GM12878 (cell line): Measurements from ENCODE around the gene ILRUN. TPM values are rescaled to one million over a fixed set of nuclear protein-coding genes. Genes with fewer than 3 reads are reported as not detected.

Experiments used
- ATAC-seq: fragments of 200-7000 bp; cut with Tn5 transposase; 3 replicates; pipeline ENCODE4 v1.9.1; 2020; ENCODE audit warnings: mild to moderate bottlenecking, moderate library complexity
- BruUV-seq: library from RNA; stranded (reverse); fragments of 400-500 nt; replicated peaks from 2 replicates; lab custom pipeline; 2021; lab: Mats Ljungman, UMichigan
- CTCF ChIA-PET: fragments of 300-600 bp; sonication (Branson Sonifier 250); formaldehyde crosslinking; extraction: SDS; loops from one replicate; lab custom pipeline; 2021; ENCODE audit warnings: inconsistent platforms; lab: Yijun Ruan, JAX
- POLR2A ChIA-PET: fragments of 350-600 bp; formaldehyde crosslinking; extraction: SDS; loops from one replicate; lab custom pipeline; 2021; ENCODE audit warnings: inconsistent platforms; lab: Charles Lee
- RAD21 ChIA-PET: fragments of 300-600 bp; sonication (Branson Sonifier 250); formaldehyde crosslinking; loops from one replicate; lab custom pipeline; 2023; ENCODE audit warnings: antibody characterized with exemption; ENCODE audit not compliant: unreplicated experiment; lab: Charles Lee
- SMC1A ChIA-PET: fragments of 300-600 bp; sonication (Branson Sonifier 250); formaldehyde crosslinking; loops from one replicate; lab custom pipeline; 2023; ENCODE audit not compliant: unreplicated experiment, uncharacterized antibody; lab: Charles Lee
- DNase-seq: peaks from one replicate; pipeline ENCODE4 v3.0.0-alpha.2; 2011; ENCODE audit warnings: low read depth, low spot score
- FAIRE-seq: peaks from 3 replicates; lab custom pipeline; 2011; peaks lifted over from hg19 to GRCh38; lab: Jason Lieb, UNC
- H2AFZ ChIP-seq: 2 replicates; pipeline ENCODE4 v1.6.0; 2011; ENCODE audit warnings: low read depth, low read length, control low read depth; ENCODE audit not compliant: control insufficient read depth
- H3K27ac ChIP-seq: 2 replicates; pipeline ENCODE4 v1.5.1; 2011; ENCODE audit warnings: control low read depth; ENCODE audit not compliant: control insufficient read depth, insufficient read depth
- H3K27me3 ChIP-seq, 2 experiments: replicated peaks in 1 of 2; 2 replicates each; pipeline versions ENCODE4 v1.6.0 to v1.6.1; 2011; ENCODE audit warnings: low read length in 1 of 2; ENCODE audit not compliant: control insufficient read depth in 2 of 2, insufficient read depth in 2 of 2
- H3K36me3 ChIP-seq, 2 experiments: 2 replicates each; pipeline ENCODE4 v1.5.1; 2011; ENCODE audit warnings: low read length in 1 of 2; ENCODE audit not compliant: control insufficient read depth in 2 of 2, insufficient read depth in 2 of 2
- H3K4me1 ChIP-seq: 2 replicates; pipeline ENCODE4 v1.6.1; 2011; ENCODE audit warnings: mild to moderate bottlenecking, low read length, moderate library complexity, mixed read lengths; ENCODE audit not compliant: control insufficient read depth, insufficient read depth
- H3K4me2 ChIP-seq: 2 replicates; pipeline ENCODE4 v1.6.0; 2011; ENCODE audit warnings: control low read depth; ENCODE audit not compliant: control insufficient read depth, insufficient read depth
- H3K4me3 ChIP-seq: fragments of 200-600 bp; sonication (generic); 2 replicates; pipeline ENCODE4 v1.5.1; 2016
- H3K79me2 ChIP-seq: 2 replicates; pipeline ENCODE4 v1.6.0; 2011; ENCODE audit warnings: low read length; ENCODE audit not compliant: control insufficient read depth, insufficient read depth
- H3K9ac ChIP-seq: 2 replicates; pipeline ENCODE4 v1.8.0; 2011; ENCODE audit warnings: low read length, control low read depth, mixed read lengths; ENCODE audit not compliant: control insufficient read depth, insufficient read depth
- H3K9me3 ChIP-seq: replicated peaks from 3 replicates; pipeline ENCODE4 v1.5.1; 2011; ENCODE audit warnings: mild to moderate bottlenecking, low read length; ENCODE audit not compliant: control insufficient read depth, insufficient read depth
- H4K20me1 ChIP-seq: 2 replicates; pipeline ENCODE4 v1.6.0; 2011; ENCODE audit not compliant: control insufficient read depth, insufficient read depth
- ATF7 ChIP-seq: fragments of 450-650 bp; IDR thresholded peaks from 2 replicates; pipeline ENCODE4 v1.6.1; 2016; ENCODE audit warnings: low read depth, mild to moderate bottlenecking
- BHLHE40 ChIP-seq, 2 experiments: fragments of 450-650 bp in 1 of 2; IDR thresholded peaks; 2 replicates each; pipeline ENCODE4 v1.6.1; 2011 to 2017; ENCODE audit warnings: low read depth in 2 of 2, borderline replicate concordance in 1 of 2, improper control_type of control experiment in 1 of 2, low read length in 1 of 2, mild to moderate bottlenecking in 1 of 2
- BRCA1 ChIP-seq: IDR thresholded peaks from 2 replicates; pipeline ENCODE4 v1.6.1; 2011; ENCODE audit warnings: low read depth, low read length, improper control_type of control experiment
- ELK1 ChIP-seq: IDR thresholded peaks from 2 replicates; pipeline ENCODE4 v1.6.1; 2012; ENCODE audit warnings: low read depth, low read length, improper control_type of control experiment
- GATAD2B ChIP-seq: fragments of 450-650 bp; conservative IDR thresholded peaks from 2 replicates; pipeline ENCODE4 v1.6.1; 2017; ENCODE audit warnings: low read depth, mild to moderate bottlenecking, moderate library complexity
- HDAC6 ChIP-seq: fragments of 200-600 bp; sonication (generic); IDR thresholded peaks from one replicate; pipeline ENCODE4 v1.8.0; 2017; ENCODE audit warnings: antibody characterized with exemption; ENCODE audit not compliant: unreplicated experiment
- IRF3 ChIP-seq: fragments of 450-650 bp; IDR thresholded peaks from 2 replicates; pipeline ENCODE4 v1.6.1; 2014; ENCODE audit warnings: mild to moderate bottlenecking
- IRF5 ChIP-seq: fragments of 450-650 bp; IDR thresholded peaks from 2 replicates; pipeline ENCODE4 v1.6.1; 2017; ENCODE audit warnings: borderline replicate concordance
- MEF2A ChIP-seq: IDR thresholded peaks from 2 replicates; pipeline ENCODE4 v1.6.1; 2011; ENCODE audit warnings: low read depth, mild to moderate bottlenecking, low read length, moderate library complexity; ENCODE audit not compliant: insufficient read depth
- RB1 ChIP-seq: fragments of 450-650 bp; formaldehyde crosslinking; IDR thresholded peaks from 2 replicates; pipeline ENCODE4 v1.6.1; 2017; ENCODE audit warnings: mild to moderate bottlenecking, borderline replicate concordance
- RCOR1 ChIP-seq: conservative IDR thresholded peaks from 2 replicates; pipeline ENCODE4 v1.6.1; 2012; ENCODE audit warnings: low read depth, low read length, improper control_type of control experiment
- SKIL ChIP-seq: fragments of 450-650 bp; IDR thresholded peaks from 2 replicates; pipeline ENCODE4 v1.6.1; 2017; ENCODE audit warnings: mild to moderate bottlenecking, low read depth, inconsistent platforms; ENCODE audit not compliant: poor library complexity, severe bottlenecking
- TARDBP ChIP-seq: IDR thresholded peaks from 2 replicates; pipeline ENCODE4 v1.6.1; 2016; ENCODE audit warnings: borderline replicate concordance
- ZNF274 ChIP-seq: IDR thresholded peaks from one replicate; pipeline ENCODE4 v1.8.0; 2011; ENCODE audit not compliant: insufficient read length, insufficient read depth
- ZNF687 ChIP-seq: fragments of 450-650 bp; IDR thresholded peaks from 2 replicates; pipeline ENCODE4 v1.6.1; 2017; ENCODE audit warnings: mild to moderate bottlenecking, moderate library complexity
- WGBS: methylation state at CpG from one replicate; pipeline ENCODE4 v1.1.6; 2016; ENCODE audit warnings: low lambda C conversion rate; ENCODE audit not compliant: insufficient replicate concordance, insufficient coverage; ENCODE audit errors: missing lambda C conversion rate; 5-methylcytosine and 5-hydroxymethylcytosine counted together
- in situ Hi-C: fragments of 300-500 bp; cut with MboI; formaldehyde crosslinking; loops from 9 replicates; pipeline ENCODE4 v1.14.3; 2018; ENCODE audit warnings: mixed read lengths
- intact Hi-C: fragments of 100-400 bp; cut with micrococcal nuclease; formaldehyde crosslinking; loops from one replicate; pipeline ENCODE4 v1.14.2; 2022; ENCODE audit not compliant: unreplicated experiment
- polyA plus RNA-seq, 11 experiments: library from polyadenylated mRNA; depleted of rRNA in 4 of 11; unstranded in 6 of 11; stranded (reverse) in 5 of 11; fragments of >200 nt; fragmentation: Nextera tagmentation in 4 of 11; fragmentation: Illumina TruSeq in 1 of 11; extraction: Ambion mirVana in 4 of 11; extraction: Trizol in 1 of 11; gene quantifications; 1 replicate in 1 of 11; 2 replicates in 10 of 11; pipeline versions ENCODE4 v1.2.1 to v1.2.3, GENCODE V29; 2011 to 2016; ENCODE audit warnings: inconsistent platforms in 2 of 11, missing spikeins in 2 of 11, low read depth in 1 of 11
- total RNA-seq, 4 experiments: library from RNA; depleted of rRNA in 3 of 4; stranded (reverse); fragments of >200 nt in 3 of 4; fragmentation: Illumina TruSeq in 1 of 4; extraction: Trizol in 1 of 4; gene quantifications; 2 replicates each; pipeline versions ENCODE4 v1.2.1 to v1.2.3, GENCODE V29; 2013 to 2021

ILRUN gene
- total and polyA plus RNA-seq, 10 of the 15 experiments (the other 5 are each of a cell fraction or from before 2014, with no cell fraction given): 21.0 to 114 (median 48.9) TPM

- no TSS peak for BruUV-seq
- ATAC-seq (no peak), DNase-seq (no peak), FAIRE-seq (no peak)
- in situ Hi-C loops: no loop called here
- ChIA-PET CTCF (no interaction called here), SMC1A (interaction anchor here (0.6 kb wide), 1 partner anchor 65 kb away, joined by 3 read pairs; no protein-coding TSS in a partner anchor), POLR2A (no interaction called here), RAD21 (no interaction called here)
- Histone ChIP-seq H4K20me1 (no peaks in the 10 kb centered on the region), H3K27ac (no peak overlapping the region), H3K27me3 (no peaks in the 10 kb centered on the region), H3K79me2 (no peaks in the 10 kb centered on the region), H2AFZ (no peak overlapping the region; the same call in 1 of the 2 replicates), H3K4me1 (no peaks in the 10 kb centered on the region), H3K9ac (no peak overlapping the region), H3K4me2 (no peak overlapping the region), H3K9me3 (no peaks in the 10 kb centered on the region), H3K4me3 (no peak overlapping the region), H3K36me3 (no peaks in the 10 kb centered on the region)
- 73% methylated on average over 3 of the region's 3 CpGs for WGBS
- intact Hi-C loops: no loop called here
- TF ChIP-seq MEF2A: no peak
- no peak for TF ChIP-seq IRF3
- no peak for TF ChIP-seq IRF5
- TF ChIP-seq ELK1: no peak
- TF ChIP-seq BHLHE40 (IDR thresholded peaks at IDR 0.05; ENCODE audit: borderline replicate concordance in 1 of 2, low read depth in 2 of 2, low read length in 1 of 2): no peak
- no peak for TF ChIP-seq RCOR1
- TF ChIP-seq GATAD2B: no peak
- TF ChIP-seq HDAC6: no peak
- no peak for TF ChIP-seq TARDBP
- no peak for TF ChIP-seq RB1
- no peak for TF ChIP-seq ATF7
- TF ChIP-seq BRCA1: no peak
- TF ChIP-seq SKIL: no peak
- TF ChIP-seq ZNF274: no peak
- TF ChIP-seq ZNF687: no peak
These were observed 8.7 kb upstream of the ILRUN start for GRCh38 chr6:34705241-34705640.
